ENCODE data around the gene PRKCA.
A peak's percentile ranks its signal among the peaks of the same experiment; 100 is the strongest.

The PRKCA gene

GRCh38 chr17:66834426-66834918 is 532.1 kb downstream of the PRKCA start (continued):
- TF ChIP-seq CREB5 (CRISPR knock-in tag; IDR thresholded peaks at IDR 0.05; ENCODE audit: low read depth) (no peak), ZNF8 (CRISPR knock-in tag; IDR thresholded peaks at IDR 0.05) (no peak), ESRRG (CRISPR knock-in tag; IDR thresholded peaks at IDR 0.05) (no peak)

GRCh38 chr17:66834919-66835454 is 532.6 kb downstream of the PRKCA start, which contains the start of gene CACNG5:
TSS of gene CACNG5 (plus strand) at chr17:66835117. CDS start at chr17:66877333, 42,216 bp downstream.
- TF ChIP-seq RARB (CRISPR knock-in tag; IDR thresholded peaks at IDR 0.05) (no peak), OSR1 (CRISPR knock-in tag; IDR thresholded peaks at IDR 0.05) (no peak), TOX (CRISPR knock-in tag; IDR thresholded peaks at IDR 0.05; ENCODE audit: borderline replicate concordance) (no peak), PPARA (CRISPR knock-in tag; IDR thresholded peaks at IDR 0.05; ENCODE audit: borderline replicate concordance) (no peak), ESRRG (CRISPR knock-in tag; IDR thresholded peaks at IDR 0.05) (no peak), TSHZ2 (CRISPR knock-in tag; IDR thresholded peaks at IDR 0.05) (no peak), ZNF8 (CRISPR knock-in tag; IDR thresholded peaks at IDR 0.05) (no peak), ZNF565 (CRISPR knock-in tag; conservative IDR thresholded peaks at IDR 0.05; ENCODE audit: low read depth) (no peak), POU6F1 (CRISPR knock-in tag; IDR thresholded peaks at IDR 0.05; ENCODE audit: borderline replicate concordance, low read depth) (no peak)
- peak; percentile 52 for ATAC-seq

GRCh38 chr17:66835476-66835875 is 533.1 kb downstream of the PRKCA start:
- no peak; the same call in 2 of the 3 replicates for ATAC-seq
- TF ChIP-seq ZNF565 (CRISPR knock-in tag; conservative IDR thresholded peaks at IDR 0.05; ENCODE audit: low read depth) (no peak), ZFP30 (CRISPR knock-in tag; IDR thresholded peaks at IDR 0.05) (no peak), TOX (CRISPR knock-in tag; IDR thresholded peaks at IDR 0.05; ENCODE audit: borderline replicate concordance) (no peak), CREB5 (CRISPR knock-in tag; IDR thresholded peaks at IDR 0.05; ENCODE audit: low read depth) (no peak), CSRNP3 (CRISPR knock-in tag; IDR thresholded peaks at IDR 0.05) (no peak), GLIS3 (CRISPR knock-in tag; IDR thresholded peaks at IDR 0.05) (no peak), RARB (CRISPR knock-in tag; IDR thresholded peaks at IDR 0.05) (no peak), ESRRG (CRISPR knock-in tag; IDR thresholded peaks at IDR 0.05) (no peak), ISL1 (CRISPR knock-in tag; IDR thresholded peaks at IDR 0.05) (no peak), OSR1 (CRISPR knock-in tag; IDR thresholded peaks at IDR 0.05) (no peak), ZNF70 (CRISPR knock-in tag; IDR thresholded peaks at IDR 0.05) (no peak), CSDC2 (CRISPR knock-in tag; IDR thresholded peaks at IDR 0.05) (no peak), PPARA (CRISPR knock-in tag; IDR thresholded peaks at IDR 0.05; ENCODE audit: borderline replicate concordance) (no peak), ZFP3 (CRISPR knock-in tag; IDR thresholded peaks at IDR 0.05) (no peak), POU6F1 (CRISPR knock-in tag; IDR thresholded peaks at IDR 0.05; ENCODE audit: borderline replicate concordance, low read depth) (no peak), ZC3H10 (CRISPR knock-in tag; IDR thresholded peaks at IDR 0.05) (no peak), BACH2 (CRISPR knock-in tag; IDR thresholded peaks at IDR 0.05; ENCODE audit: borderline replicate concordance) (no peak), ARNTL (CRISPR knock-in tag; IDR thresholded peaks at IDR 0.05; ENCODE audit: borderline replicate concordance, low read depth) (no peak), TCF4 (CRISPR knock-in tag; IDR thresholded peaks at IDR 0.05; ENCODE audit: borderline replicate concordance) (no peak), PATZ1 (CRISPR knock-in tag; IDR thresholded peaks at IDR 0.05; ENCODE audit: borderline replicate concordance) (no peak)
